ENCODE results near the gene MROH2B. TPM values are rescaled to one million over a fixed set of nuclear protein-coding genes. Genes with fewer than 3 reads are reported as not detected.

The MROH2B gene
- total RNA-seq, 1 experiment from 2014 or later, result not detected

GRCh38 chr5:40983781-40984180 is 87.4 kb downstream of the MROH2B start:
- TF ChIP-seq CTCF (IDR thresholded peaks at IDR 0.05; ENCODE audit: unreplicated experiment), result no peak
- no peaks in the 10 kb centered on the region for H3K4me1 Mint-ChIP-seq (ENCODE audit: low read depth, unreplicated experiment)

GRCh38 chr5:40981420-40981819 is 89.7 kb downstream of the MROH2B start:
- H3K27me3 Mint-ChIP-seq (ENCODE audit: unreplicated experiment), result peaks cover 16% of the 10 kb centered on the region
- no peak overlapping the region for H3K27ac Mint-ChIP-seq (ENCODE audit: unreplicated experiment)
- H3K4me1 Mint-ChIP-seq (ENCODE audit: low read depth, unreplicated experiment), result no peaks in the 10 kb centered on the region
- no peaks in the 10 kb centered on the region for H3K36me3 Mint-ChIP-seq (ENCODE audit: insufficient read depth, unreplicated experiment)
- no TSS peak for BruUV-seq (replicated peaks)
- TF ChIP-seq CTCF (IDR thresholded peaks at IDR 0.05; ENCODE audit: unreplicated experiment), result no peak
- intact Hi-C loops (cut with micrococcal nuclease; ENCODE audit: unreplicated experiment), result no loop called here
- CTCF ChIA-PET, result no interaction called here
- no peak for DNase-seq
- H3K4me3 Mint-ChIP-seq (ENCODE audit: low read depth, unreplicated experiment), result no peak overlapping the region
- H3K9me3 Mint-ChIP-seq (ENCODE audit: low read depth, unreplicated experiment), result no peaks in the 10 kb centered on the region

More at GRCh38 chr5:40983781-40984180, 87.4 kb downstream of the MROH2B start:
- no peak overlapping the region for H3K27ac Mint-ChIP-seq (ENCODE audit: unreplicated experiment)
- H3K27me3 Mint-ChIP-seq (ENCODE audit: unreplicated experiment), result peaks cover 16% of the 10 kb centered on the region
- CTCF ChIA-PET, result no interaction called here
- DNase-seq, result no peak
- no TSS peak for BruUV-seq (replicated peaks)
- no peaks in the 10 kb centered on the region for H3K36me3 Mint-ChIP-seq (ENCODE audit: insufficient read depth, unreplicated experiment)
- intact Hi-C loops (cut with micrococcal nuclease; ENCODE audit: unreplicated experiment), result loop anchor here (2.0 kb wide), 1 partner anchor 33 kb away; no protein-coding TSS in a partner anchor
- no peak overlapping the region for H3K4me3 Mint-ChIP-seq (ENCODE audit: low read depth, unreplicated experiment)
- no peaks in the 10 kb centered on the region for H3K9me3 Mint-ChIP-seq (ENCODE audit: low read depth, unreplicated experiment)

- Mint-ChIP-seq H3K9me3 (ENCODE audit: low read depth, unreplicated experiment) (no peaks in the 10 kb centered on the region), H3K36me3 (ENCODE audit: insufficient read depth, unreplicated experiment) (no peaks in the 10 kb centered on the region), H3K27ac (ENCODE audit: unreplicated experiment) (no peak overlapping the region), H3K4me1 (ENCODE audit: low read depth, unreplicated experiment) (no peaks in the 10 kb centered on the region), H3K27me3 (ENCODE audit: unreplicated experiment) (peaks cover 16% of the 10 kb centered on the region), H3K4me3 (ENCODE audit: low read depth, unreplicated experiment) (no peak overlapping the region)
- TF ChIP-seq CTCF (IDR thresholded peaks at IDR 0.05; ENCODE audit: unreplicated experiment), result no peak
- intact Hi-C loops (cut with micrococcal nuclease; ENCODE audit: unreplicated experiment), result no loop called here
- CTCF ChIA-PET, result no interaction called here
- no TSS peak for BruUV-seq (replicated peaks)
- DNase-seq, result no peak
These were observed 94.3 kb downstream of the MROH2B start for GRCh38 chr5:40976836-40977235.

GRCh38 chr5:40976041-40976440 is 95.1 kb downstream of the MROH2B start:
- CTCF ChIA-PET, result no interaction called here
- Mint-ChIP-seq H3K27me3 (ENCODE audit: unreplicated experiment) (peaks cover 8% of the 10 kb centered on the region), H3K36me3 (ENCODE audit: insufficient read depth, unreplicated experiment) (no peaks in the 10 kb centered on the region), H3K27ac (ENCODE audit: unreplicated experiment) (no peak overlapping the region), H3K4me1 (ENCODE audit: low read depth, unreplicated experiment) (no peaks in the 10 kb centered on the region), H3K4me3 (ENCODE audit: low read depth, unreplicated experiment) (no peak overlapping the region), H3K9me3 (ENCODE audit: low read depth, unreplicated experiment) (no peaks in the 10 kb centered on the region)
- DNase-seq, result no peak
- BruUV-seq (replicated peaks), result no TSS peak
- intact Hi-C loops (cut with micrococcal nuclease; ENCODE audit: unreplicated experiment), result no loop called here
- TF ChIP-seq CTCF (IDR thresholded peaks at IDR 0.05; ENCODE audit: unreplicated experiment), result no peak
